CD14-positive monocyte (primary cell): Measurements from ENCODE around the gene HSPA1B. TPM values are rescaled to one million over a fixed set of nuclear protein-coding genes. Genes with fewer than 3 reads are reported as not detected.

ENCODE experiments used
- DNase-seq, 3 donors: peaks; one replicate each; pipeline ENCODE4 v3.0.0-alpha.2; 2011 to 2022
- H2AFZ ChIP-seq: 2 replicates; pipeline ENCODE4 v1.6.0; 2012; ENCODE audit warnings: mild to moderate bottlenecking, low read depth, low read length, inconsistent platforms; ENCODE audit not compliant: insufficient read depth, poor library complexity, severe bottlenecking
- H3K27ac ChIP-seq, 2 donors: 1 replicate in 1 of 2; 2 replicates in 1 of 2; pipeline ENCODE4 v1.5.1; 2012 to 2013; ENCODE audit warnings: low read length in 2 of 2, control low read depth in 1 of 2, inconsistent platforms in 1 of 2, low read depth in 1 of 2, mild to moderate bottlenecking in 1 of 2
- H3K27me3 ChIP-seq, 2 donors: one replicate each; pipeline versions ENCODE4 v1.6.0 to v1.6.1; 2011 to 2013; ENCODE audit warnings: low read length in 2 of 2; ENCODE audit not compliant: control insufficient read depth in 2 of 2, insufficient read depth in 2 of 2
- H3K36me3 ChIP-seq, 2 donors: replicated peaks in 1 of 2; 1 replicate in 1 of 2; 2 replicates in 1 of 2; pipeline versions ENCODE4 v1.5.1 to v1.6.1; 2012 to 2013; ENCODE audit warnings: low read length in 2 of 2, control low read depth in 1 of 2, inconsistent platforms in 1 of 2, mild to moderate bottlenecking in 1 of 2; ENCODE audit not compliant: insufficient read depth in 2 of 2, control insufficient read depth in 1 of 2
- H3K4me1 ChIP-seq, 2 donors: 1 replicate in 1 of 2; 2 replicates in 1 of 2; pipeline versions ENCODE4 v1.5.1 to v1.6.1; 2012 to 2013; ENCODE audit warnings: low read length in 2 of 2, control low read depth in 1 of 2, inconsistent platforms in 1 of 2, mild to moderate bottlenecking in 1 of 2, moderate library complexity in 1 of 2; ENCODE audit not compliant: insufficient read depth in 2 of 2, control insufficient read depth in 1 of 2
- H3K4me2 ChIP-seq: replicated peaks from 2 replicates; pipeline ENCODE3; 2012; ENCODE audit warnings: low read length, moderate library complexity, mild to moderate bottlenecking; ENCODE audit not compliant: poor library complexity, severe bottlenecking; ENCODE audit errors: extremely low read depth
- H3K4me3 ChIP-seq, 3 experiments: fragments of 200-600 bp in 1 of 3; sonication (generic) in 1 of 3; replicated peaks in 1 of 3; 1 replicate in 2 of 3; 2 replicates in 1 of 3; pipeline ENCODE4 v1.5.1; 2011 to 2013; ENCODE audit warnings: low read length in 3 of 3, mild to moderate bottlenecking in 3 of 3, control low read depth in 2 of 3, low read depth in 2 of 3, inconsistent platforms in 1 of 3, moderate library complexity in 1 of 3
- H3K79me2 ChIP-seq: 2 replicates; pipeline ENCODE4 v1.6.0; 2012; ENCODE audit warnings: mild to moderate bottlenecking, control low read depth, inconsistent platforms, low read length, moderate library complexity; ENCODE audit not compliant: insufficient read depth
- H3K9ac ChIP-seq: 2 replicates; pipeline ENCODE4 v1.6.0; 2017; ENCODE audit warnings: low read length, mild to moderate bottlenecking; ENCODE audit not compliant: insufficient read depth, poor library complexity, severe bottlenecking
- H3K9me3 ChIP-seq, 2 donors: replicated peaks in 1 of 2; 1 replicate in 1 of 2; 2 replicates in 1 of 2; pipeline versions ENCODE4 v1.5.1 to v1.6.1; 2012 to 2013; ENCODE audit warnings: low read length in 2 of 2, control low read depth in 1 of 2; ENCODE audit not compliant: control insufficient read depth in 1 of 2, insufficient read depth in 1 of 2
- H4K20me1 ChIP-seq: 2 replicates; pipeline ENCODE4 v1.6.0; 2012; ENCODE audit warnings: mild to moderate bottlenecking, low read length, control low read depth, moderate library complexity; ENCODE audit not compliant: insufficient read depth
- H3K27ac Mint-ChIP-seq, 7 donors: one replicate each; pipeline ENCODE4 v1.8.0; 2020; ENCODE audit warnings: mild to moderate bottlenecking in 7 of 7, mixed read lengths in 7 of 7, moderate library complexity in 6 of 7, inconsistent platforms in 2 of 7
- H3K27me3 Mint-ChIP-seq, 3 donors: one replicate each; pipeline ENCODE4 v1.8.0; 2021 to 2022; ENCODE audit warnings: low read depth in 3 of 3, mild to moderate bottlenecking in 3 of 3, mixed read lengths in 3 of 3, moderate library complexity in 3 of 3, inconsistent platforms in 1 of 3
- H3K36me3 Mint-ChIP-seq, 2 donors: one replicate each; pipeline ENCODE4 v1.8.0; 2020; ENCODE audit warnings: mixed read lengths in 2 of 2, inconsistent platforms in 1 of 2, mild to moderate bottlenecking in 1 of 2
- H3K4me1 Mint-ChIP-seq: one replicate; pipeline ENCODE4 v1.8.0; 2020; ENCODE audit warnings: mild to moderate bottlenecking, mixed read lengths
- H3K4me3 Mint-ChIP-seq, 2 donors: one replicate each; pipeline ENCODE4 v1.8.0; 2020; ENCODE audit warnings: mild to moderate bottlenecking in 2 of 2, mixed read lengths in 2 of 2, moderate library complexity in 1 of 2
- H3K9me3 Mint-ChIP-seq, 7 donors: one replicate each; pipeline ENCODE4 v1.8.0; 2020 to 2022; ENCODE audit warnings: mixed read lengths in 7 of 7, mild to moderate bottlenecking in 6 of 7, moderate library complexity in 6 of 7, inconsistent platforms in 2 of 7
- WGBS: methylation state at CpG from one replicate; pipeline ENCODE4 v1.1.5; 2013; ENCODE audit warnings: missing lambda C conversion rate; ENCODE audit not compliant: insufficient coverage; 5-methylcytosine and 5-hydroxymethylcytosine counted together
- intact Hi-C, 2 donors: fragments of 100-400 bp; cut with micrococcal nuclease; formaldehyde crosslinking; loops; one replicate each; pipeline versions ENCODE4 v1.15.0 to v1.15.1; 2023
- polyA plus RNA-seq, 3 donors: library from polyadenylated mRNA; depleted of rRNA in 1 of 3; unstranded in 2 of 3; stranded (reverse) in 1 of 3; fragments of 300-500 nt in 2 of 3; fragments of >200 nt in 1 of 3; fragmentation: Illumina TruSeq in 2 of 3; gene quantifications; 1 replicate in 2 of 3; 2 replicates in 1 of 3; pipeline ENCODE4 v1.2.3, GENCODE V29; 2012 to 2021
- TF ChIP-seq, protein P1 (sequence below): fragments of 200-600 bp; IDR thresholded peaks from one replicate; pipeline ENCODE4 v1.8.0; 2022; ENCODE audit warnings: antibody characterized with exemption, mild to moderate bottlenecking

The HSPA1B gene
- polyA plus RNA-seq, 3 donors, result 3.4 to 81.4 (median 4.8) TPM

DNA sequence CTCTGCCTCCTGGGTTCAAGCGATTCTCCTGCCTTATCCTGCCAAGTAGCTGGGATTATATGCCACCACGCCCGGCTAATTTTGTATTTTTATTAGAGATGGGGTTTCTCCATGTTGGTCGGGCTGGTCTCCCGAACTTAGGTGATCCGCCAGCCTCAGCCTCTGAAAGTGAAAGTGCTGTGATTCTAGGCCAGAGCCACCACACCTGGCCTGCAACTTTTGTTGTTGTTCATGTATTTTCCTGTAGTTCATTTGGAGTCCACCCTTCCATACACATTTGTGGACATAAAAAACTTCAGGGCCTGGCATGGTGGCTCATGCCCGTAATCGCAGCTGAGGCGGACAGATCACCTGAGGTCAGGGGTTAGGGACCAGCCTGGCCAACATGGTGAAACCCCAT is 14.5 kb downstream of the HSPA1B start:
- intact Hi-C loops, result no loop called here
- Histone ChIP-seq H3K4me2 (no peak overlapping the region), H3K79me2 (peaks cover 22% of the 10 kb centered on the region), H3K9me3 (no peaks in the 10 kb centered on the region), H3K4me3 (no peak overlapping the region), H3K36me3 (peaks cover 38 to 43% of the 10 kb centered on the region in 2 donors), H3K27ac (no peak overlapping the region), H4K20me1 (peaks cover 41% of the 10 kb centered on the region), H3K4me1 (peaks cover 13 to 15% of the 10 kb centered on the region in 2 donors), H3K9ac (no peak overlapping the region), H2AFZ (no peak overlapping the region), H3K27me3 (no peaks in the 10 kb centered on the region)
- TF ChIP-seq, protein P1, sequence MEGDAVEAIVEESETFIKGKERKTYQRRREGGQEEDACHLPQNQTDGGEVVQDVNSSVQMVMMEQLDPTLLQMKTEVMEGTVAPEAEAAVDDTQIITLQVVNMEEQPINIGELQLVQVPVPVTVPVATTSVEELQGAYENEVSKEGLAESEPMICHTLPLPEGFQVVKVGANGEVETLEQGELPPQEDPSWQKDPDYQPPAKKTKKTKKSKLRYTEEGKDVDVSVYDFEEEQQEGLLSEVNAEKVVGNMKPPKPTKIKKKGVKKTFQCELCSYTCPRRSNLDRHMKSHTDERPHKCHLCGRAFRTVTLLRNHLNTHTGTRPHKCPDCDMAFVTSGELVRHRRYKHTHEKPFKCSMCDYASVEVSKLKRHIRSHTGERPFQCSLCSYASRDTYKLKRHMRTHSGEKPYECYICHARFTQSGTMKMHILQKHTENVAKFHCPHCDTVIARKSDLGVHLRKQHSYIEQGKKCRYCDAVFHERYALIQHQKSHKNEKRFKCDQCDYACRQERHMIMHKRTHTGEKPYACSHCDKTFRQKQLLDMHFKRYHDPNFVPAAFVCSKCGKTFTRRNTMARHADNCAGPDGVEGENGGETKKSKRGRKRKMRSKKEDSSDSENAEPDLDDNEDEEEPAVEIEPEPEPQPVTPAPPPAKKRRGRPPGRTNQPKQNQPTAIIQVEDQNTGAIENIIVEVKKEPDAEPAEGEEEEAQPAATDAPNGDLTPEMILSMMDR, result no peak
- Mint-ChIP-seq H3K9me3 (no peaks in the 10 kb centered on the region), H3K27ac (peak overlapping the region in 4 of 7 donors; percentile 35 to 86 (median 54)), H3K4me3 (no peak overlapping the region), H3K4me1 (peaks cover 10% of the 10 kb centered on the region), H3K27me3 (peaks cover 0 to 2% (median 1%) of the 10 kb centered on the region in 3 donors), H3K36me3 (peaks cover 33 to 54% of the 10 kb centered on the region in 2 donors)
- WGBS, result 86% methylated on average over 5 of the region's 9 CpGs
- no peak for DNase-seq

DNA sequence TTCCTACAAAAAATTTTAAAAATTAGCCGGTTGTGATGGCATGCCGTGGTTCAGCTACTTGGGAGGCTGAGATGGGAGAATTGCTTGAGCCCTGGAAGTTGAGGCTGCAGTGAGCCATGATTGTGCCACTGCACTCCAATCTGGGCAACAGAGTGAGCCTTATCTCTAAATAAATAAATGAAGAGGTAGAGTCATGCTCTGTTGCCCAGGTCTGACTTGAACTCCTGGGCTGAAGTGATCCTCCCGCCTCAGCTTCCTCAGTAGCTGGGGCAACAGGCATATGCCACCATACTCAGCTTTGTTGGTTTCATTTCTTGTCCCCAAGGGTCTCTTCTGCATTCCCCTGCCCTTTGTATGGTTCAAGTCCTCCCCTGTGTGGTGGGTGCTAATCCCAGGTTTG is 17.0 kb downstream of the HSPA1B start:
- no peak overlapping the region for H3K27ac Mint-ChIP-seq
- no peak overlapping the region for H3K4me3 Mint-ChIP-seq
- Histone ChIP-seq H3K79me2 (no peaks in the 10 kb centered on the region), H3K36me3 (peaks cover 14 to 18% of the 10 kb centered on the region in 2 donors), H3K4me3 (no peak overlapping the region), H3K4me1 (no peaks in the 10 kb centered on the region), H3K27me3 (no peaks in the 10 kb centered on the region), H4K20me1 (peaks cover 17% of the 10 kb centered on the region), H3K9ac (no peak overlapping the region), H2AFZ (no peak overlapping the region), H3K4me2 (no peak overlapping the region), H3K9me3 (no peaks in the 10 kb centered on the region), H3K27ac (no peak overlapping the region)
- DNase-seq, result no peak
- peaks cover 0 to 3% (median 2%) of the 10 kb centered on the region in 3 donors for H3K27me3 Mint-ChIP-seq
- TF ChIP-seq, protein P1, result no peak
- no peaks in the 10 kb centered on the region for H3K4me1 Mint-ChIP-seq
- peaks cover 19 to 29% of the 10 kb centered on the region in 2 donors for H3K36me3 Mint-ChIP-seq
- intact Hi-C loops, result no loop called here
- WGBS, result no CpG with 5 or more reads among the region's 3 CpGs
- H3K9me3 Mint-ChIP-seq, result no peaks in the 10 kb centered on the region
